ENCODE measurements around the gene RNF123. TPM values are rescaled to one million over a fixed set of nuclear protein-coding genes. Genes with fewer than 3 reads are reported as not detected.

RNF123 gene
- total and polyA plus RNA-seq, 7 experiments from 2014 or later: 8.3 to 77.2 (median 46.7) TPM

DNA sequence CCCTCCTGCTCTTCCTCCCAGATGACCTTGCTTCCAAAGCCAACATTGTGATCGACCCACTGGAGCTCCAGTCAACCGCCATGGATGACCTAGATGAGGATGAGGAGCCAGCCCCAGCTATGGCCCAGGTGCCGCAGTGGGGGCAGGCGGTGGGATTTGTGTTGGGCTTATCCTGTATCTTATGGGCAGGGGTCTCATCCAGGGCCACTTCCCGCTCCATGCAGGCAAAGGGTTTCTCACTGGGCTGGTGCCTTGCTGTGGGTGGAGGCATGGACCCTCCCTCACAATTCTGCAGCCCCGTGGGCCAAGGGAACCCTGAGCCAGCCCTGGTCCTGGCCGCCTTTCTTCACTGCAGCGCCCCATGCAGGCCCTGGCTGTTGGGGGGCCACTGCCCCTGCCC is 15.3 kb downstream of the RNF123 start:
- intact Hi-C loops (cut with micrococcal nuclease): no loop called here
- H3K27me3 ChIP-seq (ENCODE audit: control insufficient read depth in 2 of 2, insufficient read depth in 2 of 2, low read length in 2 of 2): no peaks in the 10 kb centered on the region
- ChIA-PET POLR2A (no interaction called here), CTCF (interaction anchor here (0.6 to 1.2 kb wide), 2 partner anchors 97 to 134 kb away, joined by 3 to 5 read pairs; no protein-coding TSS in a partner anchor)
- Mint-ChIP-seq H3K27ac (no peak overlapping the region), H3K9me3 (no peaks in the 10 kb centered on the region), H3K4me3 (no peak overlapping the region), H3K36me3 (peaks cover 0 to 11% (median 2%) of the 10 kb centered on the region in 5 donors), H3K27me3 (no peaks in the 10 kb centered on the region), H3K4me1 (peaks cover 0 to 7% (median 0%) of the 10 kb centered on the region in 7 donors)
- H3K4me1 ChIP-seq (ENCODE audit: control insufficient read depth in 2 of 2, insufficient read depth in 2 of 2, low read length in 2 of 2): no peaks in the 10 kb centered on the region
- no peak for DNase-seq
- H3K36me3 ChIP-seq (ENCODE audit: control insufficient read depth in 2 of 3, insufficient read depth in 3 of 3, low read length in 3 of 3): peaks cover 0 to 69% (median 0%) of the 10 kb centered on the region in 3 experiments
- no peak for ATAC-seq
- H3K27ac ChIP-seq (ENCODE audit: low read depth, low read length): no peak overlapping the region
- no peaks in the 10 kb centered on the region for H3K9me3 ChIP-seq (ENCODE audit: control insufficient read depth in 2 of 3, low read length in 3 of 3)
- H3K4me3 ChIP-seq (ENCODE audit: low read length): no peak overlapping the region

DNA sequence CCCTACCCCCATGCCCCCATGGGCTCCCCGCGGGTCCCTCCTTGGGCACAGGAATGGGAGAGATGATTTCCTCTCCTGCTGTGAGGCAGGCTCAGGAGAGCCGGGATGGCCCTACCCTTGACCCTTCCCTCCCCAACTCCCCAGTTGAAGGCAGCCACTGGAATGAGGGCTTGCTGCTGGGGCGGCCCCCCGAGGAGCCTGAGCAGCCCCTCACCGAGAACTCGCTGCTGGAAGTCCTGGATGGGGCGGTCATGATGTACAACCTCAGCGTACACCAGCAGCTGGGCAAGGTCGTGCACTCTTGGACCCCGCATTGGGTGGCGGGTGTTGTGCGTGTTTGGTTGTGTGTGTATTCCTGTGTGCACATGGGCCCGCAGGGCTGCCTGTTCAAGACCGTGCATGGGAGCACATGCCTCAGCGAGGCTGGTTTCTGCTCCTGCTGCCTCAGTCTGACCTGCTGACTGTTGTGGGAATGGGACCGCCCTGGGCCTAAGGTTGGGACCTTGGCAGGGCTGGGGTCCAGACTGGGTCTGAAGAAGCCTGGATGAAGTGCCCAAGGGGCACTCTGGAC is 16.1 kb downstream of the RNF123 start:
- no peaks in the 10 kb centered on the region for H3K27me3 Mint-ChIP-seq
- peaks cover 0 to 7% (median 0%) of the 10 kb centered on the region in 7 donors for H3K4me1 Mint-ChIP-seq
- no peak overlapping the region for H3K27ac Mint-ChIP-seq
- CTCF ChIA-PET: interaction anchor here (0.5 kb wide), 1 partner anchor 205 kb away, joined by 4 read pairs; no protein-coding TSS in a partner anchor
- POLR2A ChIA-PET: no interaction called here
- no peak overlapping the region for H3K4me3 Mint-ChIP-seq
- no peaks in the 10 kb centered on the region for H3K9me3 Mint-ChIP-seq
- Histone ChIP-seq H3K9me3 (ENCODE audit: control insufficient read depth in 2 of 3, low read length in 3 of 3) (no peaks in the 10 kb centered on the region), H3K4me3 (ENCODE audit: low read length) (no peak overlapping the region), H3K27ac (ENCODE audit: low read depth, low read length) (no peak overlapping the region), H3K36me3 (ENCODE audit: control insufficient read depth in 2 of 3, insufficient read depth in 3 of 3, low read length in 3 of 3) (peaks cover 0 to 60% (median 0%) of the 10 kb centered on the region in 3 experiments), H3K27me3 (ENCODE audit: control insufficient read depth in 2 of 2, insufficient read depth in 2 of 2, low read length in 2 of 2) (no peaks in the 10 kb centered on the region), H3K4me1 (ENCODE audit: control insufficient read depth in 2 of 2, insufficient read depth in 2 of 2, low read length in 2 of 2) (no peaks in the 10 kb centered on the region)
- peaks cover 0 to 15% (median 2%) of the 10 kb centered on the region in 5 donors for H3K36me3 Mint-ChIP-seq
- no peak for ATAC-seq
- peak in 1 of 9 donors; percentile 5 for DNase-seq
- intact Hi-C loops (cut with micrococcal nuclease): no loop called here

DNA sequence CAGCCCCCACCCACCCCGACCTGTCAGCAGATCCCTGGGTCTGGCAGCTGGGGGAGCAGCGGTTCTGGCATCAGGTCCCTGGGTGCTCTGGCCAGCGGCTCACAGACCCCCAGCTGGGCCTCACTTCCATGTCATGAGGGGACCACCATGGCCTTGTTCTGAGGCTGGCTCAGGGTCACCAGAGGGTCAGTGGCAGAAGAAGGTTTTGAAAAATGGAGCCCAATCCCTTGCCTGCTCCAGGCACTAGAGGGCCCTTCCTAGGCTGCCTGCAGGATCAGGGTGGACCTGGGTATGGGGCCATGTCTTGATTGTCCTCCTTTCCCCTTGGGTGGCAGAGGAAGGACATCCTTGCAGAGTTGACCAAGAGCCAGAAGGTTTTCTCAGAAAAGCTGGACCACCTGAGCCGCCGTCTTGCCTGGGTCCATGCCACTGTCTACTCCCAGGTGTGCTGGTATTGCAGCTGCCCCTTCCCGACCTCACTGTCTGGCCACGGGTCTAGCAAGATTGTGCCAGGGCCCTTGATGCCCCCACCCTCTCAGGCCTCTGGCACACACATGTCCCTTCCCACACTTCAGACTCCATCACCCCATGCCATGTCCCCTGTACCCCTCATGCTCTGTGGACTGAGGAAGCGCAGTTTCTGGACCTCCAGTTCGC is 17.2 kb downstream of the RNF123 start:
- DNase-seq (peak in 1 of 9 donors; percentile 6), ATAC-seq (no peak)
- Mint-ChIP-seq H3K36me3 (peaks cover 0 to 12% (median 2%) of the 10 kb centered on the region in 5 donors), H3K4me3 (no peak overlapping the region), H3K4me1 (peaks cover 0 to 7% (median 0%) of the 10 kb centered on the region in 7 donors), H3K27me3 (no peaks in the 10 kb centered on the region), H3K27ac (peak overlapping the region in 2 of 9 donors; percentile 47 to 57), H3K9me3 (no peaks in the 10 kb centered on the region)
- peaks cover 0 to 54% (median 0%) of the 10 kb centered on the region in 3 experiments for H3K36me3 ChIP-seq (ENCODE audit: control insufficient read depth in 2 of 3, insufficient read depth in 3 of 3, low read length in 3 of 3)
- no peak overlapping the region for H3K27ac ChIP-seq (ENCODE audit: low read depth, low read length)
- POLR2A ChIA-PET: no interaction called here
- H3K9me3 ChIP-seq (ENCODE audit: control insufficient read depth in 2 of 3, low read length in 3 of 3): no peaks in the 10 kb centered on the region
- H3K27me3 ChIP-seq (ENCODE audit: control insufficient read depth in 2 of 2, insufficient read depth in 2 of 2, low read length in 2 of 2): no peaks in the 10 kb centered on the region
- intact Hi-C loops (cut with micrococcal nuclease): no loop called here
- H3K4me1 ChIP-seq (ENCODE audit: control insufficient read depth in 2 of 2, insufficient read depth in 2 of 2, low read length in 2 of 2): no peaks in the 10 kb centered on the region
- CTCF ChIA-PET: no interaction called here
- no peak overlapping the region for H3K4me3 ChIP-seq (ENCODE audit: low read length)

DNA sequence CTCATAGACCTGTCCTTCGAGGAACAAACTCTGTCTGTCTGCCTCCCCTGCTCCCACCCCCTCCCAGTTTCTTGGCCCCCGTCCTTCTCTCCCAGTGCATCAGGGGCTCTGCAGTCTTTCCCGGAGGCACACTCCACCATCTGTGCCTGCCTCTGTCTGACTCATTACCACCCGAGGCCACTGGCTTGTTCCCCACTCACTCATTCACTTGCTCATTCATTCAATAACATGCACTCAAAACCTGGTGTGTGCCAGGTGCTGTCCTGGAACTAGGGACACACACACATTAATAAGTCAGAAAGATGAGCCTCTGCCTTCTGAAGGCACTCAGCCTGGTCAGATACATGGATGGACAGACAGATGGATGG is 17.7 kb downstream of the RNF123 start:
- Histone ChIP-seq H3K4me3 (ENCODE audit: low read length) (no peak overlapping the region), H3K9me3 (ENCODE audit: control insufficient read depth in 2 of 3, low read length in 3 of 3) (no peaks in the 10 kb centered on the region), H3K4me1 (ENCODE audit: control insufficient read depth in 2 of 2, insufficient read depth in 2 of 2, low read length in 2 of 2) (no peaks in the 10 kb centered on the region), H3K36me3 (ENCODE audit: control insufficient read depth in 2 of 3, insufficient read depth in 3 of 3, low read length in 3 of 3) (peaks cover 0 to 49% (median 0%) of the 10 kb centered on the region in 3 experiments), H3K27me3 (ENCODE audit: control insufficient read depth in 2 of 2, insufficient read depth in 2 of 2, low read length in 2 of 2) (no peaks in the 10 kb centered on the region), H3K27ac (ENCODE audit: low read depth, low read length) (no peak overlapping the region)
- ATAC-seq: no peak
- POLR2A ChIA-PET: interaction anchor here (1.2 kb wide), 1 partner anchor 79 kb away, joined by 3 read pairs; the partner anchor contains the start of gene IP6K1
- peaks cover 0 to 12% (median 2%) of the 10 kb centered on the region in 5 donors for H3K36me3 Mint-ChIP-seq
- CTCF ChIA-PET: interaction anchor here (1.1 kb wide), 1 partner anchor 132 kb away, joined by 3 read pairs; no protein-coding TSS in a partner anchor
- intact Hi-C loops (cut with micrococcal nuclease): no loop called here
- H3K9me3 Mint-ChIP-seq: no peaks in the 10 kb centered on the region
- H3K27me3 Mint-ChIP-seq: no peaks in the 10 kb centered on the region
- H3K4me1 Mint-ChIP-seq: peaks cover 0 to 8% (median 0%) of the 10 kb centered on the region in 7 donors
- peak overlapping the region in 3 of 9 donors; percentile 47 to 57 (median 51) for H3K27ac Mint-ChIP-seq
- no peak overlapping the region for H3K4me3 Mint-ChIP-seq
- no peak for DNase-seq

DNA sequence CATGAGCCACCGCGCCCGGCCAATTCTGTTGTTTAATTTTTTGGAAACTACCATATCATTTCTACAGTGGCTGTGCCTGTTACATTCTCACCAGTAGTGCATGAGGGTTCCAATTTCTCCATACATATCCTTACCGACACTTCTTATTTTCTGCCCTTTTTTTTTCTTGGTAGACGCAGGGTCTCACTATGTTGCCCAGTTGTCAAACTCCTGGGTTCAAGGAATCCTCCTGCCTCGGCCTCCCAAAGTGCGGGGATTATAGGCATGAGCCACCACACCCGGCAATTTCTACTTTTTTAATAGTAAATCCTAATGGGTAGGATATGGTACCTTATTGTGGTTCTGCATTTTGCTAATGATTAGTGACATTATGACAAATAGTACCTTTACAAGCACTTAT is 20.5 kb downstream of the RNF123 start:
- DNase-seq (no peak), ATAC-seq (no peak)
- H3K36me3 Mint-ChIP-seq: peaks cover 0 to 12% (median 0%) of the 10 kb centered on the region in 5 donors
- H3K27ac ChIP-seq (ENCODE audit: low read depth, low read length): no peak overlapping the region
- H3K4me3 ChIP-seq (ENCODE audit: low read length): no peak overlapping the region
- no peaks in the 10 kb centered on the region for H3K27me3 ChIP-seq (ENCODE audit: control insufficient read depth in 2 of 2, insufficient read depth in 2 of 2, low read length in 2 of 2)
- ChIA-PET CTCF (no interaction called here), POLR2A (no interaction called here)
- H3K4me3 Mint-ChIP-seq: no peak overlapping the region
- H3K27me3 Mint-ChIP-seq: no peaks in the 10 kb centered on the region
- intact Hi-C loops (cut with micrococcal nuclease): no loop called here
- peak overlapping the region in 1 of 9 donors; percentile 12 for H3K27ac Mint-ChIP-seq
- H3K9me3 ChIP-seq (ENCODE audit: control insufficient read depth in 2 of 3, low read length in 3 of 3): no peaks in the 10 kb centered on the region
- no peaks in the 10 kb centered on the region for H3K9me3 Mint-ChIP-seq
- H3K4me1 Mint-ChIP-seq: peaks cover 0 to 17% (median 4%) of the 10 kb centered on the region in 7 donors
- H3K36me3 ChIP-seq (ENCODE audit: control insufficient read depth in 2 of 3, insufficient read depth in 3 of 3, low read length in 3 of 3): peaks cover 0 to 37% (median 0%) of the 10 kb centered on the region in 3 experiments
- H3K4me1 ChIP-seq (ENCODE audit: control insufficient read depth in 2 of 2, insufficient read depth in 2 of 2, low read length in 2 of 2): no peaks in the 10 kb centered on the region

DNA sequence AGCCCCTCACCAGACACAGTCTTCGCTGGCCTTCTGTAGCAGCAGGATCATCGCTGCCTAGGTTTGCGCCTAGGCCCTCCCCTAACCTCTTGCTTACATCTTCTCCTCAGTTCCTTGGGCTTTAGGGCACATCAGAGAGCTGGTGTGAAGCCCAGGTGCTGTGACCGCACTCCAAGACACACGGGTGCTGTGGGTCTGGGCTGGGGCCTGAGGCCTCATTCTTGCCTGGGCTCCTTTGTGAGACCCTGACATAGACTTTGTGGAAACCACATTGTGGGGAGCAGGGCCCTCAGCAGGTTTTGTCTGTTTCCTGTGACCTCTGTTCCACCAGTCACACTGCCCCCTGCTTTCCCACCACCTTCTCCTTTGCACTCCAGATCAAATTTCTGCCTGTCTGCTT is 22.1 kb downstream of the RNF123 start:
- DNase-seq (no peak), ATAC-seq (peak; percentile 34)
- Histone ChIP-seq H3K36me3 (ENCODE audit: control insufficient read depth in 2 of 3, insufficient read depth in 3 of 3, low read length in 3 of 3) (peaks cover 0 to 31% (median 0%) of the 10 kb centered on the region in 3 experiments), H3K9me3 (ENCODE audit: control insufficient read depth in 2 of 3, low read length in 3 of 3) (no peaks in the 10 kb centered on the region), H3K4me1 (ENCODE audit: control insufficient read depth in 2 of 2, insufficient read depth in 2 of 2, low read length in 2 of 2) (no peaks in the 10 kb centered on the region), H3K27me3 (ENCODE audit: control insufficient read depth in 2 of 2, insufficient read depth in 2 of 2, low read length in 2 of 2) (no peaks in the 10 kb centered on the region), H3K4me3 (ENCODE audit: low read length) (no peak overlapping the region), H3K27ac (ENCODE audit: low read depth, low read length) (no peak overlapping the region)
- peaks cover 0 to 17% (median 4%) of the 10 kb centered on the region in 7 donors for H3K4me1 Mint-ChIP-seq
- peak overlapping the region in 1 of 9 donors; percentile 78 for H3K27ac Mint-ChIP-seq
- CTCF ChIA-PET: interaction anchor here (0.6 kb wide), 1 partner anchor 229 kb away, joined by 3 read pairs; the partner anchor contains the start of gene RBM6
- POLR2A ChIA-PET: interaction anchor here (1.5 kb wide), 1 partner anchor 8 kb away, joined by 4 read pairs; the partner anchor contains the start of gene AMIGO3
- no peak overlapping the region for H3K4me3 Mint-ChIP-seq
- no peaks in the 10 kb centered on the region for H3K27me3 Mint-ChIP-seq
- peaks cover 0 to 12% (median 2%) of the 10 kb centered on the region in 5 donors for H3K36me3 Mint-ChIP-seq
- no peaks in the 10 kb centered on the region for H3K9me3 Mint-ChIP-seq
- intact Hi-C loops (cut with micrococcal nuclease): no loop called here

Measured in naive thymus-derived CD4-positive, alpha-beta T cell (primary cell).